ENCODE results near the gene ACAT2. TPM values are rescaled to one million over a fixed set of nuclear protein-coding genes. Genes with fewer than 3 reads are reported as not detected.
"Not testable (repeated sequence)": the region's sequence is repeated elsewhere in the genome, so short reads cannot be mapped to it uniquely, and the experiment has no call there.

ACAT2 gene
- polyA plus RNA-seq (ENCODE audit: insufficient read length in 3 of 3), result 10 to 100 TPM; 54.7 to 64.8 (median 59.7) TPM

GRCh38 chr6:159761873-159762680, at the start of gene ACAT2:
ACAT2 (plus strand) TSS chr6:159762045; CDS start chr6:159762088, 43 bp downstream.
- peak; percentile 69 to 83 (median 82) for DNase-seq (ENCODE audit: low read depth in 3 of 3, low spot score in 2 of 3)

- DNase-seq (ENCODE audit: low read depth in 3 of 3, low spot score in 2 of 3), result not testable (repeated sequence)
Measured at GRCh38 chr6:159712389-159712788, 49.5 kb upstream of the ACAT2 start.

- DNase-seq (ENCODE audit: low read depth in 3 of 3, low spot score in 2 of 3), result no peak
Measured at GRCh38 chr6:159713984-159714383, 47.9 kb upstream of the ACAT2 start.

GRCh38 chr6:159714404-159714803, 47.4 kb upstream of the ACAT2 start:
- no peak for DNase-seq (ENCODE audit: low read depth in 3 of 3, low spot score in 2 of 3)

- DNase-seq (ENCODE audit: low read depth in 3 of 3, low spot score in 2 of 3), result no peak
Measured at GRCh38 chr6:159715166-159715565, 46.7 kb upstream of the ACAT2 start.

- DNase-seq (ENCODE audit: low read depth in 3 of 3, low spot score in 2 of 3), result no peak
Measured at GRCh38 chr6:159715605-159716004, 46.2 kb upstream of the ACAT2 start.

GRCh38 chr6:159716247-159717096, 45.4 kb upstream of the ACAT2 start:
- DNase-seq (ENCODE audit: low read depth in 3 of 3, low spot score in 2 of 3), result no peak

- no peak for DNase-seq (ENCODE audit: low read depth in 3 of 3, low spot score in 2 of 3)
Measured at GRCh38 chr6:159718634-159719033, 43.2 kb upstream of the ACAT2 start.

GRCh38 chr6:159719287-159719686, 42.6 kb upstream of the ACAT2 start:
- no peak for DNase-seq (ENCODE audit: low read depth in 3 of 3, low spot score in 2 of 3)

- DNase-seq (ENCODE audit: low read depth in 3 of 3, low spot score in 2 of 3), result peak in 2 of 3 donors; percentile 12 to 34
Measured at GRCh38 chr6:159720708-159721107, 41.1 kb upstream of the ACAT2 start.

- DNase-seq (ENCODE audit: low read depth in 3 of 3, low spot score in 2 of 3), result not testable (repeated sequence)
Measured at GRCh38 chr6:159721981-159722380, 39.9 kb upstream of the ACAT2 start.

- DNase-seq (ENCODE audit: low read depth in 3 of 3, low spot score in 2 of 3), result no peak
Measured at GRCh38 chr6:159722655-159723054, 39.2 kb upstream of the ACAT2 start.

- DNase-seq (ENCODE audit: low read depth in 3 of 3, low spot score in 2 of 3), result no peak
Measured at GRCh38 chr6:159723259-159723658, 38.6 kb upstream of the ACAT2 start.

GRCh38 chr6:159724778-159725177, 37.1 kb upstream of the ACAT2 start:
- DNase-seq (ENCODE audit: low read depth in 3 of 3, low spot score in 2 of 3), result no peak

- DNase-seq (ENCODE audit: low read depth in 3 of 3, low spot score in 2 of 3), result not testable (repeated sequence)
Measured at GRCh38 chr6:159725208-159725607, 36.6 kb upstream of the ACAT2 start.

GRCh38 chr6:159726255-159726917, 35.5 kb upstream of the ACAT2 start:
- peak in 2 of 3 donors; percentile 47 to 72 for DNase-seq (ENCODE audit: low read depth in 3 of 3, low spot score in 2 of 3)

- DNase-seq (ENCODE audit: low read depth in 3 of 3, low spot score in 2 of 3), result peak; percentile 82 to 90 (median 87)
Measured at GRCh38 chr6:159726918-159727716, 34.7 kb upstream of the ACAT2 start, which contains the start of gene WTAP. WTAP (plus strand) TSS chr6:159727506; CDS start chr6:159736266, 8,760 bp downstream.

- peak in 2 of 3 donors; percentile 35 to 42 for DNase-seq (ENCODE audit: low read depth in 3 of 3, low spot score in 2 of 3)
Measured at GRCh38 chr6:159727717-159728445, 34.0 kb upstream of the ACAT2 start.

- peak in 1 of 3 donors; percentile 15 for DNase-seq (ENCODE audit: low read depth in 3 of 3, low spot score in 2 of 3)
Measured at GRCh38 chr6:159728531-159728964, 33.3 kb upstream of the ACAT2 start.

Data from right renal cortex interstitium (tissue), 3 donors.